Liver (tissue), 9 donors: Measurements from ENCODE around the gene NAPA. TPM values are rescaled to one million over a fixed set of nuclear protein-coding genes. Genes with fewer than 3 reads are reported as not detected.

Source experiments
- DNase-seq: peaks from one replicate; pipeline ENCODE4 v3.0.0-alpha.2; 2017; ENCODE audit warnings: low spot score
- H3K27ac ChIP-seq, 2 donors: one replicate each; pipeline ENCODE4 v1.7.0; 2013; ENCODE audit warnings: inconsistent platforms in 2 of 2, low read length in 2 of 2, control low read depth in 1 of 2, low read depth in 1 of 2, mild to moderate bottlenecking in 1 of 2
- H3K27me3 ChIP-seq, 4 donors: one replicate each; pipeline versions ENCODE4 v1.6.1 to v1.7.0; 2013; ENCODE audit warnings: low read length in 3 of 4, inconsistent platforms in 1 of 4, mild to moderate bottlenecking in 1 of 4, moderate library complexity in 1 of 4; ENCODE audit not compliant: control insufficient read depth in 4 of 4, insufficient read depth in 4 of 4
- H3K36me3 ChIP-seq, 4 donors: one replicate each; pipeline versions ENCODE4 v1.6.1 to v1.7.0; 2013; ENCODE audit warnings: low read length in 3 of 4, mild to moderate bottlenecking in 3 of 4, low read depth in 1 of 4, moderate library complexity in 1 of 4; ENCODE audit not compliant: control insufficient read depth in 4 of 4, insufficient read depth in 3 of 4
- H3K4me1 ChIP-seq, 4 donors: one replicate each; pipeline versions ENCODE4 v1.6.1 to v1.7.0; 2013; ENCODE audit warnings: low read length in 3 of 4, mild to moderate bottlenecking in 3 of 4, moderate library complexity in 1 of 4; ENCODE audit not compliant: control insufficient read depth in 4 of 4, insufficient read depth in 4 of 4
- H3K4me3 ChIP-seq, 3 donors: one replicate each; pipeline versions ENCODE4 v1.6.1 to v1.7.0; 2013; ENCODE audit warnings: low read length in 3 of 3, control low read depth in 1 of 3, low read depth in 1 of 3, mild to moderate bottlenecking in 1 of 3
- H3K9ac ChIP-seq, 2 donors: one replicate each; pipeline ENCODE4 v1.7.0; 2013; ENCODE audit warnings: low read length in 2 of 2, mild to moderate bottlenecking in 2 of 2, moderate library complexity in 2 of 2, control low read depth in 1 of 2, low read depth in 1 of 2
- H3K9me3 ChIP-seq, 4 donors: one replicate each; pipeline versions ENCODE4 v1.6.1 to v1.7.0; 2013; ENCODE audit warnings: low read length in 3 of 4; ENCODE audit not compliant: control insufficient read depth in 4 of 4
- CTCF ChIP-seq: fragments of 150-350 bp; IDR thresholded peaks from 2 replicates; pipeline ENCODE4 v1.5.1; 2017; ENCODE audit warnings: improper control_type of control experiment, low read depth, low read length; ENCODE audit not compliant: missing input control
- EGR1 ChIP-seq, 2 donors: IDR thresholded peaks; 2 replicates each; pipeline ENCODE4 v1.6.1; 2016 to 2018; ENCODE audit warnings: antibody characterized with exemption in 2 of 2, low read depth in 2 of 2
- FOXA1 ChIP-seq: IDR thresholded peaks from 2 replicates; pipeline ENCODE4 v1.6.1; 2016; ENCODE audit warnings: antibody characterized with exemption
- FOXA2 ChIP-seq: IDR thresholded peaks from 2 replicates; pipeline ENCODE4 v1.6.1; 2016; ENCODE audit warnings: antibody characterized with exemption
- GABPA ChIP-seq, 2 donors: IDR thresholded peaks in 1 of 2; conservative IDR thresholded peaks in 1 of 2; 2 replicates each; pipeline ENCODE4 v1.6.1; 2016; ENCODE audit warnings: antibody characterized with exemption in 2 of 2, mild to moderate bottlenecking in 1 of 2, moderate library complexity in 1 of 2
- HNF4A ChIP-seq, 2 donors: conservative IDR thresholded peaks; 2 replicates each; pipeline ENCODE4 v1.6.1; 2016; ENCODE audit warnings: antibody characterized with exemption in 2 of 2, mild to moderate bottlenecking in 2 of 2
- JUND ChIP-seq, 2 donors: IDR thresholded peaks; 2 replicates each; pipeline ENCODE4 v1.6.1; 2016; ENCODE audit warnings: antibody characterized with exemption in 2 of 2
- MAX ChIP-seq: IDR thresholded peaks from 2 replicates; pipeline ENCODE4 v1.6.1; 2016; ENCODE audit warnings: antibody characterized with exemption
- NR2F2 ChIP-seq: IDR thresholded peaks from 2 replicates; pipeline ENCODE4 v1.6.1; 2016; ENCODE audit warnings: antibody characterized with exemption
- RAD21 ChIP-seq, 2 donors: IDR thresholded peaks; 2 replicates each; pipeline ENCODE4 v1.6.1; 2016; ENCODE audit warnings: antibody characterized with exemption in 2 of 2, mild to moderate bottlenecking in 2 of 2
- RXRA ChIP-seq, 2 donors: IDR thresholded peaks; 2 replicates each; pipeline ENCODE4 v1.6.1; 2017 to 2018; ENCODE audit warnings: antibody characterized with exemption in 2 of 2, mild to moderate bottlenecking in 1 of 2
- SP1 ChIP-seq: IDR thresholded peaks from 2 replicates; pipeline ENCODE4 v1.6.1; 2018; ENCODE audit warnings: antibody characterized with exemption, mild to moderate bottlenecking
- TAF1 ChIP-seq: conservative IDR thresholded peaks from 2 replicates; pipeline ENCODE4 v1.6.1; 2016; ENCODE audit warnings: antibody characterized with exemption, mild to moderate bottlenecking
- YY1 ChIP-seq: IDR thresholded peaks from 2 replicates; pipeline ENCODE4 v1.6.1; 2016; ENCODE audit warnings: antibody characterized with exemption, mild to moderate bottlenecking
- ZBTB33 ChIP-seq: IDR thresholded peaks from 2 replicates; pipeline ENCODE4 v1.6.1; 2016; ENCODE audit warnings: antibody characterized with exemption
- WGBS: extraction: QIAGEN DNeasy Blood & Tissue Kit; methylation state at CpG from one replicate; pipeline ENCODE4 v1.1.7; 2013; 5-methylcytosine and 5-hydroxymethylcytosine counted together
- polyA plus RNA-seq, 2 donors: library from polyadenylated mRNA; stranded (reverse) in 1 of 2; unstranded in 1 of 2; fragments of 200-250 nt in 1 of 2; fragments of >200 nt in 1 of 2; fragmentation: Nextera tagmentation in 1 of 2; extraction: Ambion mirVana in 1 of 2; gene quantifications; one replicate each; pipeline versions ENCODE4 v1.2.1 to v1.2.3, GENCODE V29; 2013 to 2015
- total RNA-seq, 2 donors: library from RNA; depleted of rRNA; stranded (reverse); fragments of >200 nt; gene quantifications; one replicate each; pipeline ENCODE4 v1.2.3, GENCODE V29; 2014
- TF ChIP-seq, protein P1 (sequence below): IDR thresholded peaks from 2 replicates; pipeline ENCODE4 v1.6.1; 2016; ENCODE audit warnings: antibody characterized with exemption, mild to moderate bottlenecking
- TF ChIP-seq, protein P2 (sequence below): IDR thresholded peaks from 2 replicates; pipeline ENCODE4 v1.6.1; 2016; ENCODE audit warnings: antibody characterized with exemption
- donor health status: healthy.
- donor health status: healthy.
- donor health status: healthy.
- donor health status: healthy.
- donor health status: healthy.

The NAPA gene
- total and polyA plus RNA-seq, 4 donors: 73.4 to 132 (median 120) TPM

GRCh38 chr19:47473336-47473735 lies 41.5 kb downstream of the NAPA start:
- Histone ChIP-seq H3K9ac (no peak overlapping the region), H3K9me3 (no peaks in the 10 kb centered on the region), H3K36me3 (peaks cover 0 to 3% (median 0%) of the 10 kb centered on the region in 4 donors), H3K27me3 (peaks cover 0 to 14% (median 1%) of the 10 kb centered on the region in 4 donors), H3K27ac (no peak overlapping the region), H3K4me1 (peaks cover 0 to 4% (median 0%) of the 10 kb centered on the region in 4 donors), H3K4me3 (no peak overlapping the region)
- DNase-seq: no peak
- no peak for TF ChIP-seq YY1
- TF ChIP-seq FOXA1: no peak
- TF ChIP-seq EGR1 (IDR thresholded peaks at IDR 0.05; ENCODE audit: low read depth in 2 of 2): no peak
- no peak for TF ChIP-seq GABPA (IDR thresholded peaks at IDR 0.05 in 1 of 2, conservative IDR thresholded peaks at IDR 0.05 in 1 of 2)
- TF ChIP-seq ZBTB33: no peak
- TF ChIP-seq, protein P1, sequence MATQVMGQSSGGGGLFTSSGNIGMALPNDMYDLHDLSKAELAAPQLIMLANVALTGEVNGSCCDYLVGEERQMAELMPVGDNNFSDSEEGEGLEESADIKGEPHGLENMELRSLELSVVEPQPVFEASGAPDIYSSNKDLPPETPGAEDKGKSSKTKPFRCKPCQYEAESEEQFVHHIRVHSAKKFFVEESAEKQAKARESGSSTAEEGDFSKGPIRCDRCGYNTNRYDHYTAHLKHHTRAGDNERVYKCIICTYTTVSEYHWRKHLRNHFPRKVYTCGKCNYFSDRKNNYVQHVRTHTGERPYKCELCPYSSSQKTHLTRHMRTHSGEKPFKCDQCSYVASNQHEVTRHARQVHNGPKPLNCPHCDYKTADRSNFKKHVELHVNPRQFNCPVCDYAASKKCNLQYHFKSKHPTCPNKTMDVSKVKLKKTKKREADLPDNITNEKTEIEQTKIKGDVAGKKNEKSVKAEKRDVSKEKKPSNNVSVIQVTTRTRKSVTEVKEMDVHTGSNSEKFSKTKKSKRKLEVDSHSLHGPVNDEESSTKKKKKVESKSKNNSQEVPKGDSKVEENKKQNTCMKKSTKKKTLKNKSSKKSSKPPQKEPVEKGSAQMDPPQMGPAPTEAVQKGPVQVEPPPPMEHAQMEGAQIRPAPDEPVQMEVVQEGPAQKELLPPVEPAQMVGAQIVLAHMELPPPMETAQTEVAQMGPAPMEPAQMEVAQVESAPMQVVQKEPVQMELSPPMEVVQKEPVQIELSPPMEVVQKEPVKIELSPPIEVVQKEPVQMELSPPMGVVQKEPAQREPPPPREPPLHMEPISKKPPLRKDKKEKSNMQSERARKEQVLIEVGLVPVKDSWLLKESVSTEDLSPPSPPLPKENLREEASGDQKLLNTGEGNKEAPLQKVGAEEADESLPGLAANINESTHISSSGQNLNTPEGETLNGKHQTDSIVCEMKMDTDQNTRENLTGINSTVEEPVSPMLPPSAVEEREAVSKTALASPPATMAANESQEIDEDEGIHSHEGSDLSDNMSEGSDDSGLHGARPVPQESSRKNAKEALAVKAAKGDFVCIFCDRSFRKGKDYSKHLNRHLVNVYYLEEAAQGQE: no peak
- no peak for TF ChIP-seq SP1
- no peak for TF ChIP-seq CTCF
- TF ChIP-seq RXRA (IDR thresholded peaks at IDR 0.05): no peak
- TF ChIP-seq, protein P2, sequence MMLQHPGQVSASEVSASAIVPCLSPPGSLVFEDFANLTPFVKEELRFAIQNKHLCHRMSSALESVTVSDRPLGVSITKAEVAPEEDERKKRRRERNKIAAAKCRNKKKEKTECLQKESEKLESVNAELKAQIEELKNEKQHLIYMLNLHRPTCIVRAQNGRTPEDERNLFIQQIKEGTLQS: no peak
- TF ChIP-seq TAF1: no peak
- no peak for TF ChIP-seq FOXA2
- TF ChIP-seq JUND (IDR thresholded peaks at IDR 0.05): no peak
- TF ChIP-seq HNF4A (conservative IDR thresholded peaks at IDR 0.05): no peak
- no peak for TF ChIP-seq MAX
- TF ChIP-seq NR2F2: no peak
- no peak for TF ChIP-seq RAD21 (IDR thresholded peaks at IDR 0.05)
- 87% methylated on average over 10 of the region's 10 CpGs for WGBS
